ENCODE results near the gene CCDC152. TPM values are rescaled to one million over a fixed set of nuclear protein-coding genes. Genes with fewer than 3 reads are reported as not detected.
A peak's percentile ranks its signal among the peaks of the same experiment; 100 is the strongest.

Gene CCDC152
- total and polyA plus RNA-seq, 2 of the 13 experiments (the other 11 are each of a cell fraction or from before 2014, with no cell fraction given) = 0.20 to 0.36 TPM

DNA sequence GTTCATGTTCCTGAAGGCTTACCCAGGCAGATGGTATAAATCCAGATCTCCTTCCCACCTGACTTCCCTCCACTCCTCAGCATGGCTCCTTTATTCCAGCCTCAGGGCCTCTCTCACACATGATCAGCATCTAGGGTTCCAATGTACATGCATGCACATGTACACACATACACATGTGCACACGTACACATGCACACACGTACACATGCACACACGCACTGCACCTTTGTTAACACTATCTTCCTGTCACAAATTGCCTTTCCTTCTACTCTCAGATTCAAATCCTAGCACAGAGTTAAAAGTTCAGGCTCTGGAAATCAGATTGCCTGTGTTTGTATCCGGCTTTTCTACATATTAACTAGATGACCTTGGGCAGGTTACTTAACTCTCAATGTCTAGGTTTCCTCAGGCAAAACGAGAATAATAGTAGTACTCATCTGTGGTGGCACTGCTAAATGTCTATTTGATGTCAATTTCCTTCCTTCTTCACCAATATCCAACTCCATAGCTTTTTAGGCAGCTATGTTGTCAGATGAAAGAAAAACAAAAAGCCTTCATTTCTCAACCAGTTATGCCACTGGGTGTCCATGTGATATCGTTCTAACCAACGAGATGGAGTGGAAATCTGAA is 67.8 kb downstream of the CCDC152 start (continued):
- TF ChIP-seq SRF (IDR thresholded peaks at IDR 0.05; ENCODE audit: low read depth, low read length) (no peak), ZZZ3 (CRISPR knock-in tag; IDR thresholded peaks at IDR 0.05; ENCODE audit: borderline replicate concordance) (no peak), HNF4A (CRISPR knock-in tag; IDR thresholded peaks at IDR 0.05) (peak; percentile 89), SPEN (CRISPR knock-in tag; IDR thresholded peaks at IDR 0.05; ENCODE audit: low read depth) (peak; percentile 73), SP5 (CRISPR knock-in tag; IDR thresholded peaks at IDR 0.05; ENCODE audit: borderline replicate concordance, low read depth) (peak; percentile 5; the same call in 1 of the 2 replicates), NRL (CRISPR knock-in tag; IDR thresholded peaks at IDR 0.05; ENCODE audit: borderline replicate concordance) (no peak), ZKSCAN8 (CRISPR knock-in tag; IDR thresholded peaks at IDR 0.05; ENCODE audit: borderline replicate concordance) (peak; percentile 73; the same call in 1 of the 2 replicates), NFYC (CRISPR knock-in tag; IDR thresholded peaks at IDR 0.05) (no peak), GFI1 (CRISPR knock-in tag; IDR thresholded peaks at IDR 0.05; ENCODE audit: borderline replicate concordance) (peak; percentile 87), CEBPB (IDR thresholded peaks at IDR 0.05; ENCODE audit: borderline replicate concordance, low read depth, low read length) (peak; percentile 50; the same call in 1 of the 2 replicates), TBX2 (CRISPR knock-in tag; IDR thresholded peaks at IDR 0.05; ENCODE audit: borderline replicate concordance) (peak; percentile 69; the same call in 1 of the 2 replicates), ZNF709 (CRISPR knock-in tag; IDR thresholded peaks at IDR 0.05) (no peak)
- TF ChIP-seq, protein P1, sequence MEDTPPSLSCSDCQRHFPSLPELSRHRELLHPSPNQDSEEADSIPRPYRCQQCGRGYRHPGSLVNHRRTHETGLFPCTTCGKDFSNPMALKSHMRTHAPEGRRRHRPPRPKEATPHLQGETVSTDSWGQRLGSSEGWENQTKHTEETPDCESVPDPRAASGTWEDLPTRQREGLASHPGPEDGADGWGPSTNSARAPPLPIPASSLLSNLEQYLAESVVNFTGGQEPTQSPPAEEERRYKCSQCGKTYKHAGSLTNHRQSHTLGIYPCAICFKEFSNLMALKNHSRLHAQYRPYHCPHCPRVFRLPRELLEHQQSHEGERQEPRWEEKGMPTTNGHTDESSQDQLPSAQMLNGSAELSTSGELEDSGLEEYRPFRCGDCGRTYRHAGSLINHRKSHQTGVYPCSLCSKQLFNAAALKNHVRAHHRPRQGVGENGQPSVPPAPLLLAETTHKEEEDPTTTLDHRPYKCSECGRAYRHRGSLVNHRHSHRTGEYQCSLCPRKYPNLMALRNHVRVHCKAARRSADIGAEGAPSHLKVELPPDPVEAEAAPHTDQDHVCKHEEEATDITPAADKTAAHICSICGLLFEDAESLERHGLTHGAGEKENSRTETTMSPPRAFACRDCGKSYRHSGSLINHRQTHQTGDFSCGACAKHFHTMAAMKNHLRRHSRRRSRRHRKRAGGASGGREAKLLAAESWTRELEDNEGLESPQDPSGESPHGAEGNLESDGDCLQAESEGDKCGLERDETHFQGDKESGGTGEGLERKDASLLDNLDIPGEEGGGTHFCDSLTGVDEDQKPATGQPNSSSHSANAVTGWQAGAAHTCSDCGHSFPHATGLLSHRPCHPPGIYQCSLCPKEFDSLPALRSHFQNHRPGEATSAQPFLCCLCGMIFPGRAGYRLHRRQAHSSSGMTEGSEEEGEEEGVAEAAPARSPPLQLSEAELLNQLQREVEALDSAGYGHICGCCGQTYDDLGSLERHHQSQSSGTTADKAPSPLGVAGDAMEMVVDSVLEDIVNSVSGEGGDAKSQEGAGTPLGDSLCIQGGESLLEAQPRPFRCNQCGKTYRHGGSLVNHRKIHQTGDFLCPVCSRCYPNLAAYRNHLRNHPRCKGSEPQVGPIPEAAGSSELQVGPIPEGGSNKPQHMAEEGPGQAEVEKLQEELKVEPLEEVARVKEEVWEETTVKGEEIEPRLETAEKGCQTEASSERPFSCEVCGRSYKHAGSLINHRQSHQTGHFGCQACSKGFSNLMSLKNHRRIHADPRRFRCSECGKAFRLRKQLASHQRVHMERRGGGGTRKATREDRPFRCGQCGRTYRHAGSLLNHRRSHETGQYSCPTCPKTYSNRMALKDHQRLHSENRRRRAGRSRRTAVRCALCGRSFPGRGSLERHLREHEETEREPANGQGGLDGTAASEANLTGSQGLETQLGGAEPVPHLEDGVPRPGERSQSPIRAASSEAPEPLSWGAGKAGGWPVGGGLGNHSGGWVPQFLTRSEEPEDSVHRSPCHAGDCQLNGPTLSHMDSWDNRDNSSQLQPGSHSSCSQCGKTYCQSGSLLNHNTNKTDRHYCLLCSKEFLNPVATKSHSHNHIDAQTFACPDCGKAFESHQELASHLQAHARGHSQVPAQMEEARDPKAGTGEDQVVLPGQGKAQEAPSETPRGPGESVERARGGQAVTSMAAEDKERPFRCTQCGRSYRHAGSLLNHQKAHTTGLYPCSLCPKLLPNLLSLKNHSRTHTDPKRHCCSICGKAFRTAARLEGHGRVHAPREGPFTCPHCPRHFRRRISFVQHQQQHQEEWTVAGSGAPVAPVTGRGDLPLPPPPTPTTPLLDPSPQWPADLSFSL (CRISPR knock-in tag; IDR thresholded peaks at IDR 0.05) = peak; percentile 86
- TF ChIP-seq, protein P2, sequence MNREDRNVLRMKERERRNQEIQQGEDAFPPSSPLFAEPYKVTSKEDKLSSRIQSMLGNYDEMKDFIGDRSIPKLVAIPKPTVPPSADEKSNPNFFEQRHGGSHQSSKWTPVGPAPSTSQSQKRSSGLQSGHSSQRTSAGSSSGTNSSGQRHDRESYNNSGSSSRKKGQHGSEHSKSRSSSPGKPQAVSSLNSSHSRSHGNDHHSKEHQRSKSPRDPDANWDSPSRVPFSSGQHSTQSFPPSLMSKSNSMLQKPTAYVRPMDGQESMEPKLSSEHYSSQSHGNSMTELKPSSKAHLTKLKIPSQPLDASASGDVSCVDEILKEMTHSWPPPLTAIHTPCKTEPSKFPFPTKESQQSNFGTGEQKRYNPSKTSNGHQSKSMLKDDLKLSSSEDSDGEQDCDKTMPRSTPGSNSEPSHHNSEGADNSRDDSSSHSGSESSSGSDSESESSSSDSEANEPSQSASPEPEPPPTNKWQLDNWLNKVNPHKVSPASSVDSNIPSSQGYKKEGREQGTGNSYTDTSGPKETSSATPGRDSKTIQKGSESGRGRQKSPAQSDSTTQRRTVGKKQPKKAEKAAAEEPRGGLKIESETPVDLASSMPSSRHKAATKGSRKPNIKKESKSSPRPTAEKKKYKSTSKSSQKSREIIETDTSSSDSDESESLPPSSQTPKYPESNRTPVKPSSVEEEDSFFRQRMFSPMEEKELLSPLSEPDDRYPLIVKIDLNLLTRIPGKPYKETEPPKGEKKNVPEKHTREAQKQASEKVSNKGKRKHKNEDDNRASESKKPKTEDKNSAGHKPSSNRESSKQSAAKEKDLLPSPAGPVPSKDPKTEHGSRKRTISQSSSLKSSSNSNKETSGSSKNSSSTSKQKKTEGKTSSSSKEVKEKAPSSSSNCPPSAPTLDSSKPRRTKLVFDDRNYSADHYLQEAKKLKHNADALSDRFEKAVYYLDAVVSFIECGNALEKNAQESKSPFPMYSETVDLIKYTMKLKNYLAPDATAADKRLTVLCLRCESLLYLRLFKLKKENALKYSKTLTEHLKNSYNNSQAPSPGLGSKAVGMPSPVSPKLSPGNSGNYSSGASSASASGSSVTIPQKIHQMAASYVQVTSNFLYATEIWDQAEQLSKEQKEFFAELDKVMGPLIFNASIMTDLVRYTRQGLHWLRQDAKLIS (CRISPR knock-in tag; IDR thresholded peaks at IDR 0.05) = peak; percentile 75
- TF ChIP-seq, protein P3, sequence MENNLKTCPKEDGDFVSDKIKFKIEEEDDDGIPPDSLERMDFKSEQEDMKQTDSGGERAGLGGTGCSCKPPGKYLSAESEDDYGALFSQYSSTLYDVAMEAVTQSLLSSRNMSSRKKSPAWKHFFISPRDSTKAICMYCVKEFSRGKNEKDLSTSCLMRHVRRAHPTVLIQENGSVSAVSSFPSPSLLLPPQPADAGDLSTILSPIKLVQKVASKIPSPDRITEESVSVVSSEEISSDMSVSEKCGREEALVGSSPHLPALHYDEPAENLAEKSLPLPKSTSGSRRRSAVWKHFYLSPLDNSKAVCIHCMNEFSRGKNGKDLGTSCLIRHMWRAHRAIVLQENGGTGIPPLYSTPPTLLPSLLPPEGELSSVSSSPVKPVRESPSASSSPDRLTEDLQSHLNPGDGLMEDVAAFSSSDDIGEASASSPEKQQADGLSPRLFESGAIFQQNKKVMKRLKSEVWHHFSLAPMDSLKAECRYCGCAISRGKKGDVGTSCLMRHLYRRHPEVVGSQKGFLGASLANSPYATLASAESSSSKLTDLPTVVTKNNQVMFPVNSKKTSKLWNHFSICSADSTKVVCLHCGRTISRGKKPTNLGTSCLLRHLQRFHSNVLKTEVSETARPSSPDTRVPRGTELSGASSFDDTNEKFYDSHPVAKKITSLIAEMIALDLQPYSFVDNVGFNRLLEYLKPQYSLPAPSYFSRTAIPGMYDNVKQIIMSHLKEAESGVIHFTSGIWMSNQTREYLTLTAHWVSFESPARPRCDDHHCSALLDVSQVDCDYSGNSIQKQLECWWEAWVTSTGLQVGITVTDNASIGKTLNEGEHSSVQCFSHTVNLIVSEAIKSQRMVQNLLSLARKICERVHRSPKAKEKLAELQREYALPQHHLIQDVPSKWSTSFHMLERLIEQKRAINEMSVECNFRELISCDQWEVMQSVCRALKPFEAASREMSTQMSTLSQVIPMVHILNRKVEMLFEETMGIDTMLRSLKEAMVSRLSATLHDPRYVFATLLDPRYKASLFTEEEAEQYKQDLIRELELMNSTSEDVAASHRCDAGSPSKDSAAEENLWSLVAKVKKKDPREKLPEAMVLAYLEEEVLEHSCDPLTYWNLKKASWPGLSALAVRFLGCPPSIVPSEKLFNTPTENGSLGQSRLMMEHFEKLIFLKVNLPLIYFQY (CRISPR knock-in tag; IDR thresholded peaks at IDR 0.05; ENCODE audit: borderline replicate concordance) = no peak

Measured in HepG2 (cell line).